Upper lobe of left lung (tissue), 4 donors: Measurements from ENCODE around the gene UBL7.

Experiments used
- POLR2A ChIP-seq, 4 donors: fragments of 450-650 bp; IDR thresholded peaks; one replicate each; pipeline ENCODE4 v1.5.1; 2016 to 2017; ENCODE audit warnings: antibody characterized with exemption in 4 of 4, mild to moderate bottlenecking in 2 of 4
- TF ChIP-seq, protein P1 (sequence below), 6 experiments: fragments of 450-650 bp in 4 of 6; fragments of 200-600 bp in 2 of 6; sonication (generic) in 2 of 6; IDR thresholded peaks; one replicate each; pipeline ENCODE4 v1.5.1; 2016 to 2019; ENCODE audit warnings: antibody characterized with exemption in 6 of 6

GRCh38 chr15:74445816-74446763 is 14.9 kb downstream of the UBL7 start:
- TF ChIP-seq POLR2A (IDR thresholded peaks at IDR 0.05) = no peak
- TF ChIP-seq, protein P1, sequence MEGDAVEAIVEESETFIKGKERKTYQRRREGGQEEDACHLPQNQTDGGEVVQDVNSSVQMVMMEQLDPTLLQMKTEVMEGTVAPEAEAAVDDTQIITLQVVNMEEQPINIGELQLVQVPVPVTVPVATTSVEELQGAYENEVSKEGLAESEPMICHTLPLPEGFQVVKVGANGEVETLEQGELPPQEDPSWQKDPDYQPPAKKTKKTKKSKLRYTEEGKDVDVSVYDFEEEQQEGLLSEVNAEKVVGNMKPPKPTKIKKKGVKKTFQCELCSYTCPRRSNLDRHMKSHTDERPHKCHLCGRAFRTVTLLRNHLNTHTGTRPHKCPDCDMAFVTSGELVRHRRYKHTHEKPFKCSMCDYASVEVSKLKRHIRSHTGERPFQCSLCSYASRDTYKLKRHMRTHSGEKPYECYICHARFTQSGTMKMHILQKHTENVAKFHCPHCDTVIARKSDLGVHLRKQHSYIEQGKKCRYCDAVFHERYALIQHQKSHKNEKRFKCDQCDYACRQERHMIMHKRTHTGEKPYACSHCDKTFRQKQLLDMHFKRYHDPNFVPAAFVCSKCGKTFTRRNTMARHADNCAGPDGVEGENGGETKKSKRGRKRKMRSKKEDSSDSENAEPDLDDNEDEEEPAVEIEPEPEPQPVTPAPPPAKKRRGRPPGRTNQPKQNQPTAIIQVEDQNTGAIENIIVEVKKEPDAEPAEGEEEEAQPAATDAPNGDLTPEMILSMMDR (IDR thresholded peaks at IDR 0.05) = no peak
